Measurements from ENCODE around the gene PRDM12.

PRDM12 gene

DNA sequence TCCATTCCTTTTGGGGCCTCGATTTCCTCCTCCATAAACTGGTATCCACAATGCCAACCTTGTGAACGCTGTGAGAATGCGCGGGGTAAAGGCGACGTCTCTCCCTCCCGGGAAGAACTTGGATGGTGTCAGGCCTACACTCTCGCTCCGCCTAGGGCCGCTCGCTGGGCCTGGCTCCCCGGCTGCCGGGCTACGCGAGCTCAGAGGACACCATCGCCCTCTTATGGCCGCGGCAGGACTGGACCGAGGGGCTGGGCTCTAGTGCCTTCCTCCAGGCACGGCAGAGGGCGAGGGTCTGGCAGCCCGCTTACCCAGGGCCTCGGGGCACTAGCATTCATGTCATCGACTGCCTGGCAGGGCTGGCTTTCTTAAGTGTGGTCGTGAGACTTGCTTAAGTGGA, 27.9 kb downstream of the PRDM12 start:
- DNase-seq, result no peak

- no peak for DNase-seq
These were observed 28.7 kb downstream of the PRDM12 start for GRCh38 chr9:130693101-130693425.

GRCh38 chr9:130693426-130694191, 29.2 kb downstream of the PRDM12 start, which contains the start of gene EXOSC2:
Gene EXOSC2, plus strand, starts transcription at chr9:130693780. Its CDS starts 12 bp downstream, at chr9:130693792.
- peak; percentile 98 to 99 for DNase-seq

DNA sequence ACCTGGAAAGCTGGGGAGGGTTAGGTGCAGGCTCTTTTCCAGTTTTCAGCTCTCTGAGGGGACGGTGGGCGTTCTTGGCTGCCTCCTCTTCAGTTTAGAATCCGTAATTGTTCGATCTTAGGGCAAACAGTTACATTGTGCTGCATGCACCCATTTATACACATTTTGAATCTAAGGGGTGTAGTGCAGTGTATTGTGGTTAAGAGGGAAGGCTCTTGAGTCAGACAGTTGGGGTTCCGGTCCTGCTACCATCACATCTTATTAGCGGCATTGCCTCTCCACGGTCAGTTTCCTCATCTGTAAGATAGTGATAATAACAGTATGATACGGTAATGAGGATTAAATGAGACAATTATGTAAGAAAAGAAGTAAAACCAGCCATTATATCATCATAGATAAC, 29.8 kb downstream of the PRDM12 start:
- DNase-seq, result no peak

- DNase-seq, result no peak
These were observed 31.8 kb downstream of the PRDM12 start for GRCh38 chr9:130696139-130696650.

- no peak for DNase-seq
These were observed 32.6 kb downstream of the PRDM12 start for GRCh38 chr9:130696996-130697395.

DNA sequence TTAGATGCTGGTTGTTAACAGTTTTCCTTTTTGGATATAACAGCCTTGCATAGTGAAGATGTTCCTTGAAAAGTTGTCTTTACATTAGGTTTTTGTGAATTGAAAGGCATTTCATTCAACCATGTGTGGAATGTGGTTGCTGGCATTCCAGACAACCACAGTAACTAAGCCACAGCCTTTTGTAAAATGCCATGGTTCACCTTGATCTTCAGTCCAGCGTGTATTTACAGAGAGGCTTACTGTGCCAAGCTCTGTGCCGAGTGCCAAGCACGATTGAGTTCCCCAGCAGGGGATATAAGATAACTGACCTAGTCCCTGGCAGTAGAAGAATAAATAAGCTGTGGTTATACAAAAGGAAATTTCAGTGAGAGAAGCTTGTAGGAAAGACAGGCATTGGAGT, 34.1 kb downstream of the PRDM12 start:
- DNase-seq, result no peak

DNA sequence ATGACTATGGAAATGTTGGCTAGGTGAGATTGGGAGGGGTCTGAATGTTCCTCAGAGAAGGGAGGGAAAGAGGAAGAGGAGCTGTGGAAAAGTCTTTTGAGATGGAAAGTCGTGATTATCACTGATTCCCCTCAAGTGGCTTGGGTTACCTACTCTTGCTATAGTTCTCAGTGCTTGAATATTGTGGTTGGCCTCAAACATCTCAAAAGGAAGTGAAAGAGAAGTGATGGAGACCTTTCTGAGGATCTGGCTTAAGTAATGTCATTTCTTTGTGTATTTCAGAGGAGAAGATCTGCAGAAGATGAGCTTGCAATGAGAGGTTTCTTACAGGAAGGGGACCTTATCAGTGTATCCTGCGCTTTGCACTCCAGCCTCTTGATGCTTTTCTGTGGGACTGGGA, 34.7 kb downstream of the PRDM12 start:
- DNase-seq, result no peak

GRCh38 chr9:130701059-130702022, 36.9 kb downstream of the PRDM12 start:
- peak; percentile 58 to 65 for DNase-seq

GRCh38 chr9:130703501-130703900, 39.1 kb downstream of the PRDM12 start:
- no peak for DNase-seq

GRCh38 chr9:130707225-130707976, 43.0 kb downstream of the PRDM12 start:
- peak; percentile 62 to 67 for DNase-seq

DNA sequence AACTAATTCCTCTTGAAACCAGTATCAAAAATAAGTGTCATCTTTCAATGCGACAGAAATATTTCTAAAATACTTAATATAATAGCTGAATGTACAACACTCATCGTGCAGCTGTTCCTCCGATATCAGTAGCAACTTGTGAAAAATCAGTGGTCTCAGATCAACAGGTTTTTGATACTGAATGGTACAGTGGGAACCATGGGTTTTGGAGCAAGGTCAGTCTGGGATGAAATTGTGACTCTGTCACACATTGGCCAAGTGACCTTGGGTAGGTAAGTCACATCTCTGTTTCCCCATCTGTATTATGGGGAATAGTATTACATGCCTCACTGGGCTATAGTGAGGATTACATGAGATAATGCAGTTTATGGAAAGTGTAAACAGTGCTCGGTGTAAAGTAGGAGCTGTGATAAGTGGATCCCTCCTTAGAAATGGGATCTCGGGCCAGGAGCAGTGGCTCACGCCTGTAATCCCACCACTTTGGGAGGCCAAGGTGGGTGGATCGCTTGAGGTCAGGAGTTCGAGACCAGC, 46.5 kb downstream of the PRDM12 start:
- DNase-seq, result no peak

DNA sequence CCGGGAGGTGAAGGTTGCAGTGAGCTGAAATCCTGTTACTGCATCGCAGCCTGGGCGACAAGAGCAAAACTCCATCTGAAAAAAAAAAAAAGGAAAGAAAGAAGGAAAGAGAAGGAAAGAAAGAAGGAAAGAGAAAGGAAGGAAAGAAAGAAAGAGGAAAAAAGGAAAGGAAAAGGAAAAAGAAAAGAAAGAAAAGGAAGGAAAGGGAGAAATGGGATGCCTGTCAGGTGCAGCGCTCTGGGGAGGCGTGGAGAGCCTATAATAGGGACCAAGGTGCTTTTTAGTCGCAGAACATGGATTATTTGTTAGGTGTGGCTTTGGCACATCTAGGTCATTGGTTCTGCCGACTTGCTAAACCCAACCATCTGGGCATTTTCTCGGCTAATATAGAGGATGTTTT, 47.1 kb downstream of the PRDM12 start:
- DNase-seq, result no peak

GRCh38 chr9:130712564-130713285, 48.3 kb downstream of the PRDM12 start:
- peak; percentile 97 to 99 for DNase-seq

DNA sequence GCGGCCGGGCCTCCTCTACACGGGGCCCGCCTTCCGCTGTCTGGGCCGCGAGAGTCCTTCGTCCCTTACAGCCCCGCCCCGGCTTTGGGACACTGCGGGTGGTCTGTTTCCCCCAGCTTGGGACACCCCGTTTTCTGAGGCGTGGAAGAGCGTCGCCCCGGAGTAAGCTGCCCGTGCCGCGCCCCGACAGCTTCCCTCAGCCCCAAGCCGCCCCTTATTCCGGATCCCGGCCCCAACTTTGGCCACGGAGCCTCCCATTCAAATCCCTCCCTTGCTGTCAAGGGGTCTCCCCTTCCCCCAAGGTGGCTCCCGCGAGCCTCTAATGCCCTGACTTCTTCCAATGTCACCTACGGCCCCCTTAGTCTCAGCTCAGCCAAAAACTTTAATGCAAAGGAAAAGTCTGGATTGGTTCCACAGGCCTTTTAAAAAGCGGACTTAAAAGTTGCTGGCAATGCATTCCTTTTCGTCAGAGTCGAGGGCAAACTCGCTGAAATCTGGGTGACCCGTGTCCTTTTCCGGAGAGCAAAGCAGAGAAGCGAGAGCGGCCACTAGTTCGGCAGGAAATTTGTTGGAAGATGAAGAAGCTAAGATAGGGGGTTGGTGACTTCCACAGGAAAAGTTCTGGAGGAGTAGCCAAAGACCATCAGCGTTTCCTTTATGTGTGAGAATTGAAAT, 49.0 kb downstream of the PRDM12 start:
- DNase-seq, result peak; percentile 34 to 58

DNA sequence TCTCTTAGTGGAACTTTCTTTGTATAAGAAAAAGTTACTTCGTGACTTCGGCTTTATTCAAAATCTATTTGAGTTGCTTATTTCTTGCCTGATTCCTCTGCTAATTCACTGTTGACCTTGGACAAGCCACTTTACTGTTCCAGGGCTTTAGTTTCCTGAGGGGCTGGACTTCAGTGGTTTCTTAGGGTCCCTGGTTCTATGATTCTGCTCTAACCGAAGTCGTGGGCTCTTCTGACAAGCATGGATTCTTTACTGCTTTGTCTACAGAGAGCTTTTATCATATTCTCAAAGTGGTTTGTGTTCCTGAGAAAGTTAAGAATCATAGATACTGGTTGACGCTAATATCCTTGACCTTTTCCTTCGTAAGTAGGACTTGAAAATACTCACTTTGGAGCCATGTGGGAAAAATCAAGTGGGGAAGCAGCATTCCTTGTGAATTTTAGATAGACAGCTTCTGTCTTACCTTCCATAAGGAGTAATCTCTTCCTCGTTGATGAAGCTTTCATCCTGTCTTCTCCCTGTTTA, 50.3 kb downstream of the PRDM12 start:
- DNase-seq, result no peak

DNA sequence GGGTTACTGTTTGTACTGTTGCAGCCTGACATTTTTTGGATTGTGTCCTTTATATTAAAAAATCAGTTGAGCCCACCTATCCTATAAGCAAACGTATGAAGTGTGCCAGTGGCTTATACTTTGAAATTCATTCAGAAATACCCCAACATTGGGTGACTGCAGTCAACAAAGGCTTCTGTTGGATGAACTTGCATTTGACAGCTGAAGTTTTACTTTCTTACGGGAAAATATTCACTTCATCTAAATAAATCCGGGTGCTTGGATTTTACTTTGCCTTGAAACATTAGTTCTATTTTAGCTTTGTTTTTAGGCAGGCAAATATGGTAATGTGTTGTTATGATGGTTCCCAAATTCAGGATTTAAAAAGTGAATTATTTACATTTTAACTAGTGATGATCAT, 50.9 kb downstream of the PRDM12 start:
- no peak for DNase-seq

DNA sequence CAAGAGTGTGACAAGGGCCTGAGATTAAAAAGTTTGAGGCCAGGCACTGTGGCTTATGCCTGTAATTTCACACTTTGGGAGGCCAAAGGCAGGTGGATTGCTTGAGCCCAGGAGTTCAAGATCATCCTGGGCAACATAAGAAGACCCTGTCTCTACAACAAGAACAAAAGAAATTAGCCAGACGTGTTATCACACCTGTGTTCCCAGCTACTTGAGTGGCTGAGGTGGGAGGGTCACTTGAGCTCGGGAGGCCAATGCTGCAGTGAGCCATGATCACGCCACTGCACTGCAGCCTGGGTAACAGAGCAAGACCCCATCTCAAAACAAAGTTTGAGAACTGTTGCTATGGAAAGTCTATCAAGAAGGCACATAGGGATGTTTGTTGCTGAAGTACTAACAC, 54.2 kb downstream of the PRDM12 start:
- no peak for DNase-seq

DNA sequence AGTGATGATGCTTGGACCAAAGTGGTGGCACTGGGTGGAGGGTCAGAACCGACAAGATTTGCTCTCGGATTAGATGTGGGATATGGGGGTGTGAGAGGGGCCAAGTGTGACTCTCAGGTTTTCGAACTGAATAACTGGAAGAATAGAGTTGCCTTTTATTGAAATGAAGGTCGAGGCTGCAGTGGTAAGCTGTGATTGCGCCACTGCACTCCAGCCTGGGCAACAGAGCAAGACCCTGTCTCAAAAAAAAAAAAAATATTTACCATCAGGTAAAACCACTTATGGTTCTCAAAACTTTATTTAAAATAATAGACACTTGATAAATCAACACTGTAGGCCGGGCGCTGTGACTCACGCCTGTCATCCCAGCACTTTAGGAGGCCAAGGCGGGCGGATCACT, 56.4 kb downstream of the PRDM12 start:
- DNase-seq, result no peak

GRCh38 chr9:130728721-130729120, 64.3 kb downstream of the PRDM12 start:
- no peak for DNase-seq

DNA sequence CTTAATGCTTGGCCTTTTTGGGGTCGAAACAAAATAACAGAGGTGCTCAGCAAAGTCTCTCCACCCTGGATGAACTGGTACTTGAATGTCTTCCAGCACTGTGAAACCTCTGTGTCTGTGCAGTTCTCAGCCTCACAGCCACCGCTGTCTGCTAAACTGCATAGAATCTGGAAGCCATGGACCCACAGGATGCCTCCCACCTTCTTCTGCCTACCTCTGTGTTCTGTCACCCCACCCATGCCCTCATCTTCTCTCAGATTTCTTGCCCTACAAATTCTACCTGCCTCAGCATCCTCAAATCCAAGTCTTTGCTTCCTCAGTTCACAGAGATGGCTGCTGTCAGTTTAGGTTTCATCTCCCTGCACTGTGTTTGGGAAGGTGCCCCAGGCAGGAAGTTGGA, 64.8 kb downstream of the PRDM12 start:
- DNase-seq, result no peak
